Gastroesophageal sphincter (tissue), 4 donors: ENCODE results near the gene RCHY1. TPM values are rescaled to one million over a fixed set of nuclear protein-coding genes. Genes with fewer than 3 reads are reported as not detected.

ENCODE experiments used
- ATAC-seq: fragments of 150-250 bp; one replicate; pipeline ENCODE4 v1.9.1; 2016; ENCODE audit warnings: mild to moderate bottlenecking, moderate library complexity
- H3K27ac ChIP-seq, 4 donors: fragments of 200-600 bp; sonication (generic) in 3 of 4; 1 replicate in 3 of 4; 2 replicates in 1 of 4; pipeline ENCODE4 v1.5.1; 2016 to 2019
- H3K27me3 ChIP-seq: fragments of 200-600 bp; sonication (generic); one replicate; pipeline ENCODE4 v1.5.1; 2019
- H3K36me3 ChIP-seq, 2 donors: fragments of 200-600 bp; sonication (generic); one replicate each; pipeline ENCODE4 v1.5.1; 2019; ENCODE audit warnings: control low read depth in 1 of 2
- H3K4me1 ChIP-seq, 3 donors: fragments of 200-600 bp; sonication (generic); 1 replicate in 2 of 3; 2 replicates in 1 of 3; pipeline ENCODE4 v1.5.1; 2016 to 2019; ENCODE audit warnings: control low read depth in 2 of 3
- H3K4me3 ChIP-seq, 2 donors: fragments of 200-600 bp; sonication (generic); one replicate each; pipeline ENCODE4 v1.5.1; 2019; ENCODE audit warnings: mild to moderate bottlenecking in 1 of 2, moderate library complexity in 1 of 2
- H3K9me3 ChIP-seq, 3 donors: fragments of 200-600 bp; sonication (generic); one replicate each; pipeline ENCODE4 v1.5.1; 2017 to 2019; ENCODE audit warnings: control low read depth in 2 of 3
- EP300 ChIP-seq: sonication (generic); formaldehyde crosslinking; IDR thresholded peaks from one replicate; pipeline ENCODE4 v1.6.1; 2017; ENCODE audit warnings: antibody characterized with exemption, mild to moderate bottlenecking
- POLR2A ChIP-seq, 2 donors: fragments of 450-650 bp; IDR thresholded peaks; one replicate each; pipeline ENCODE4 v1.6.1; 2017; ENCODE audit warnings: antibody characterized with exemption in 2 of 2, mild to moderate bottlenecking in 2 of 2, moderate library complexity in 1 of 2
- POLR2AphosphoS5 ChIP-seq: sonication (generic); formaldehyde crosslinking; IDR thresholded peaks from one replicate; pipeline ENCODE4 v1.6.1; 2017; ENCODE audit warnings: antibody characterized with exemption
- WGBS, 2 donors: methylation state at CpG; one replicate each; pipeline ENCODE4 v1.1.5; 2018; ENCODE audit warnings: low coverage in 1 of 2; 5-methylcytosine and 5-hydroxymethylcytosine counted together
- total RNA-seq, 4 donors: library from RNA; depleted of rRNA; stranded (reverse); fragments of >200 nt; gene quantifications; one replicate each; pipeline ENCODE4 v1.1.0, GENCODE V29; 2016
- TF ChIP-seq, protein P1 (sequence below), 4 experiments: fragments of 200-600 bp in 2 of 4; fragments of 450-650 bp in 2 of 4; sonication (generic) in 1 of 4; IDR thresholded peaks; one replicate each; pipeline ENCODE4 v1.5.1; 2017 to 2019; ENCODE audit warnings: antibody characterized with exemption in 4 of 4, mild to moderate bottlenecking in 2 of 4, moderate library complexity in 2 of 4

Gene RCHY1
- 10 to 100 TPM; 11.3 to 28.6 (median 21.4) TPM for total RNA-seq

DNA sequence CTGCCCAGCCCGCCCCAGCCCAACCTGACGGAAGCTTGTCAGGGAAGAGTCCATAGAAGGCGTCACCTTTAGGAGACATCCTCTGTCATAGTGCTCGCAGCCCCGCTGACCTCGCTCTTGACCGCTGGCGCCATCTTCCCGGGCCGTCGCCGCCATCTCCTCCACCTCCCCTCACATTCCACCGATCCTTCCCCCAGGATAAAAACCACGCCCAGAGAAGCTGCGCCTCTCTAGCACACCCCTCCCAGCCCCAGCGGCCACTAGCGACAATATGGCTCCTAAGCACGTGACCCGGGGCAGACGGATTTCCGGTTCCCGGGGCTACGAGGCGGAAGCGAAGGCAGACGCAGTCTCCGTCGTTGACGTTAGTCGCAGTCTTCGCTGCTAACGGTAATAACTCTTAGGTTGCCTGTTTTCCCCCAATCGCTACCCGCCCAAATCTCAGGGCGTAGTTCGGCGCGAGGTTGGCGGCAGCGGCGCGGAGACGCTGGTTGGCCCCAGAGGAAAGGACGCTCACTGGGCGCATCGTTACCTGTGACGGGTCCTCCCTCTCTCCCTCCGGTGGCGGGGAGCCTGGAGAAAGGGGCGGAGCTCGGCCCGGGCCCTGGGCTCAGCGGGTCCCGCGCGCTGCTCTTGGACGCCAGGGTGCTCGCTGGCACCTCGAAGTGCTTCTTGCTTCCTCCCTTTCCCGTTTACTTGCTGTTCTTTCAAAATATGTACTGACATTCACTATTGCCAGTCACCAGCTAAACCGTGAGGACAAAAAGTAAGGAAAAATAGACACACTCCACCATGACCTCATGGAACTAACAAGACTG, at the start of gene RCHY1, which contains the start of gene THAP6:
TSS of gene RCHY1 (minus strand) at position 273 of the 818 bp plus-strand sequence. CDS start at position 156, 117 bp downstream.
TSS of gene THAP6 (plus strand) at position 343 of the 818 bp plus-strand sequence. CDS start 980 bp downstream, outside the sequence.
- no peaks in the 10 kb centered on the region for H3K9me3 ChIP-seq
- H3K4me1 ChIP-seq = peaks cover 14 to 67% (median 18%) of the 10 kb centered on the region in 3 donors
- TF ChIP-seq POLR2AphosphoS5 = peak; percentile 93
- TF ChIP-seq EP300 = no peak
- peak; percentile 77 to 84 for TF ChIP-seq POLR2A (IDR thresholded peaks at IDR 0.05)
- TF ChIP-seq, protein P1, sequence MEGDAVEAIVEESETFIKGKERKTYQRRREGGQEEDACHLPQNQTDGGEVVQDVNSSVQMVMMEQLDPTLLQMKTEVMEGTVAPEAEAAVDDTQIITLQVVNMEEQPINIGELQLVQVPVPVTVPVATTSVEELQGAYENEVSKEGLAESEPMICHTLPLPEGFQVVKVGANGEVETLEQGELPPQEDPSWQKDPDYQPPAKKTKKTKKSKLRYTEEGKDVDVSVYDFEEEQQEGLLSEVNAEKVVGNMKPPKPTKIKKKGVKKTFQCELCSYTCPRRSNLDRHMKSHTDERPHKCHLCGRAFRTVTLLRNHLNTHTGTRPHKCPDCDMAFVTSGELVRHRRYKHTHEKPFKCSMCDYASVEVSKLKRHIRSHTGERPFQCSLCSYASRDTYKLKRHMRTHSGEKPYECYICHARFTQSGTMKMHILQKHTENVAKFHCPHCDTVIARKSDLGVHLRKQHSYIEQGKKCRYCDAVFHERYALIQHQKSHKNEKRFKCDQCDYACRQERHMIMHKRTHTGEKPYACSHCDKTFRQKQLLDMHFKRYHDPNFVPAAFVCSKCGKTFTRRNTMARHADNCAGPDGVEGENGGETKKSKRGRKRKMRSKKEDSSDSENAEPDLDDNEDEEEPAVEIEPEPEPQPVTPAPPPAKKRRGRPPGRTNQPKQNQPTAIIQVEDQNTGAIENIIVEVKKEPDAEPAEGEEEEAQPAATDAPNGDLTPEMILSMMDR (IDR thresholded peaks at IDR 0.05) = peak in 3 of 4 experiments; percentile 3 to 24 (median 18)
- peak within 1 kb of the TSS; percentile 63 to 69 for H3K4me3 ChIP-seq
- peaks cover 0 to 22% of the 10 kb centered on the region in 2 donors for H3K36me3 ChIP-seq
- WGBS, 2 donors = 0% methylated on average over 11 of the region's 61 CpGs; no CpG with 5 or more reads in 1 of the 2 donors
- peak; percentile 98 for ATAC-seq
- no peaks in the 10 kb centered on the region for H3K27me3 ChIP-seq
- peak within 1 kb of the TSS; percentile 64 to 99 (median 95) for H3K27ac ChIP-seq

DNA sequence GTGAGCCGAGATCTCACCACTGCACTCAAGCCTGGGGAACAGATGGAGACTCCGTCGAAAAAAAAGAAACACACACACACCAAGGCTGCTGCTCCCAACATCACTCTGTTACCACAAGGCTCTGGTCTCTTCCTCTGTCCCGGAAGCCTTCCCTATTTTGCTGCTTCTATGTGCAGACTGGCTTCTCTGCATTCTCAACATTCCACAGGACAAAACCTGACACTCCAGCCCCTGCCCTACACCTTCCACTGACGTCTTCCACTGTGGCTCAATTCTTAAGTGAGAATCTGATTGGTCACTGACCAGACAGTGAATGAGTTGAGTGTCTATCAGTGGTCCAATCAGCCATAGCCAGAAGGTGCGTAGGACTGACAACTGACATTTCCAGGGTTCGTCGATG, 47.6 kb upstream of the RCHY1 start:
- WGBS, 2 donors = 78 to 79% methylated on average over 5 to 6 of the region's 8 CpGs
- TF ChIP-seq EP300 (no peak), POLR2AphosphoS5 (no peak)
- Histone ChIP-seq H3K27me3 (peaks cover 2% of the 10 kb centered on the region), H3K27ac (no peak overlapping the region), H3K36me3 (no peaks in the 10 kb centered on the region), H3K9me3 (no peaks in the 10 kb centered on the region), H3K4me3 (no peak overlapping the region), H3K4me1 (no peaks in the 10 kb centered on the region)
- ATAC-seq = no peak

DNA sequence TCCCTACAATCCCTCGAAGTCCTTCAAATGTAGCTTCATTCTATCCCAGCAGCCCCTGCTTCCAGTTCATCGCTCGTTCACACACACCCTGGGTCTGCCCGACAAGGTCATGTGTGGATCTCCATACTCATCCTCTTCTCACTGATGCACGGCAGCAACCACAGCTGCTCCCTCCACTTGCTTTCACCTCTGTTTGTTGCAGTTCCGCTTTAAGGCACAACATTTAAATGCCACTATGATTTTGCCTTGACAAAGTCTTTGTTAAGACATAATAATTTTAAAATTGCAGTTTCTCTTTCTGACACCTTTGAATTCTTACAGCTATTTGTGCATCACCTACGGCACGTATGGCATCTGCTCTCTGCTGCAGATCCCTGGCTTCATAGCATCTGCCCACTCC, 43.5 kb upstream of the RCHY1 start:
- H3K9me3 ChIP-seq = no peaks in the 10 kb centered on the region
- no peak overlapping the region for H3K27ac ChIP-seq
- TF ChIP-seq POLR2A (IDR thresholded peaks at IDR 0.05) = no peak
- no peak for TF ChIP-seq EP300
- no peak for TF ChIP-seq POLR2AphosphoS5
- TF ChIP-seq, protein P1 (IDR thresholded peaks at IDR 0.05) = no peak
- no peaks in the 10 kb centered on the region for H3K36me3 ChIP-seq
- ATAC-seq = no peak
- no peaks in the 10 kb centered on the region for H3K4me1 ChIP-seq
- H3K27me3 ChIP-seq = peaks cover 21% of the 10 kb centered on the region
- no peak overlapping the region for H3K4me3 ChIP-seq
- 76 to 78% methylated on average over 8 of the region's 8 CpGs for WGBS, 2 donors

DNA sequence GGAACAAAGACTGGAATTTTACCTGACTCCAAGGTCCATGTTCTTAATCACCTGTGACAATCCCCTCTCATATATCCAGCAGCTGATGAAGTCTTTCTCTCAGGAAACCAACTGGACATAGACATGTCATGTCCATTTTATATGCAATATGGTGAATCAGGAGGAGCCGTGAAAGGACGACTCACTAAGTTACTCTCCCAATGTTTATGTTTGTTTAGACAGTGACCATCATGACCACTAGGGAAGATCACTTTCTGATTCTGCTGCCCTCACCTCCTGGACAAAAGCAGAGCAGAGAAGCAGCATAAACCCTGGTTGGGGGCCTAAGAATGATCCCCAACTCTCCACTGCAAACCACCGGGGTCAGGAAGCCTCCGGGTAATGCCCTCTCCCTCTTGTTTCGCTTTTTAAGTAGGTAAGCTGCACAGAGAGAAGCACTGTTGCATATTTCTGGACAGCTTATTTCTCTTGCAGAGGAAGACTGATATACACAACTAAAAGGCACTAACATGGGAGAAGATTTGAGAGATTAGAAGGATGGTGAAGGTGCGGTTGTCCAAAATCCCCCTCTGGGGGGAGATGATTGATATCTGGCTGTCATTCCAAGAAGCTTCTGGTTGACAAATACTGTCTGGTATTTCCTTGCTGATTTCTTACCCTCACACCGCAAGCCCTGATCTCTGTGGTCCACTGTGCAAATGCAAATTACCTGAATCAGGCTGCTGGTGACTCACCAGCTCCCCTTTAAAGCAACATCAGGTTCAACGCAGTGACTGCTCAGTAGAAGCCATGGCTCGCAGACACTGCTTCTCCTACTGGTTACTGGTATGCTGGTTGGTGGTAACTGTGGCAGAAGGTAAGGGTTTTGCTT, 41.3 kb upstream of the RCHY1 start, which contains the start of gene ODAPH:
TSS of gene ODAPH (plus strand) at position 773 of the 871 bp plus-strand sequence. CDS start at position 790, 17 bp downstream.
- ATAC-seq = no peak
- no peak within 1 kb of the TSS for H3K4me3 ChIP-seq
- TF ChIP-seq POLR2AphosphoS5 (no peak), POLR2A (IDR thresholded peaks at IDR 0.05) (no peak), EP300 (no peak)
- TF ChIP-seq, protein P1 (IDR thresholded peaks at IDR 0.05) = no peak
- peaks cover 21% of the 10 kb centered on the region for H3K27me3 ChIP-seq
- 49 to 65% methylated on average over 6 to 7 of the region's 9 CpGs for WGBS, 2 donors
- no peak within 1 kb of the TSS for H3K27ac ChIP-seq
- no peaks in the 10 kb centered on the region for H3K36me3 ChIP-seq
- H3K4me1 ChIP-seq = no peaks in the 10 kb centered on the region
- no peaks in the 10 kb centered on the region for H3K9me3 ChIP-seq

DNA sequence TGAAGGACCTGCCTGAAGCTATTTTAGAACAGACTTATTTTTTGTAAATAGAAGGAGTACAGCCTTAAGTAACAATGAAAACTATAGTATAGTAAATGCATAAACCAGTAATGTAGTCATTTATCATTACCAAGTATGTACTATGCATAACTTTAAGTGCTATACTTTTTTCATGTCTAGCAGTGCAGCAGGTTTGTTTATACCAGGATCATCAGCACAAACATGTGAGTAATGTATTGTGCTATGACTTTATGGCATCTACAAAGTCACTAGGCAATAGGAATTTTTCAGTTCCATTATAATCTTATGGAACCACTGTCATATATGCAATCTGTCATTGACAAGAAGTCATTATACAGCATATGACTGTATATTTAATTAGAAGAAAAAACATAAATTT, 38.2 kb upstream of the RCHY1 start:
- no peaks in the 10 kb centered on the region for H3K4me1 ChIP-seq
- H3K9me3 ChIP-seq = no peaks in the 10 kb centered on the region
- no peak overlapping the region for H3K4me3 ChIP-seq
- H3K27me3 ChIP-seq = peaks cover 21% of the 10 kb centered on the region
- ATAC-seq = no peak
- H3K36me3 ChIP-seq = no peaks in the 10 kb centered on the region
- TF ChIP-seq POLR2A (IDR thresholded peaks at IDR 0.05) (no peak), EP300 (no peak), POLR2AphosphoS5 (no peak)
- TF ChIP-seq, protein P1 (IDR thresholded peaks at IDR 0.05) = no peak
- H3K27ac ChIP-seq = no peak overlapping the region
